Inferior parietal cortex (tissue), 1 donor: ENCODE results near the gene DZANK1.
"Not testable (repeated sequence)": the region's sequence is repeated elsewhere in the genome, so short reads cannot be mapped to it uniquely, and the experiment has no call there.

Experiments used
- DNase-seq: peaks from one replicate; pipeline ENCODE4 v3.0.0-alpha.2; 2016; ENCODE audit errors: extremely low spot score

The DZANK1 gene

DNA sequence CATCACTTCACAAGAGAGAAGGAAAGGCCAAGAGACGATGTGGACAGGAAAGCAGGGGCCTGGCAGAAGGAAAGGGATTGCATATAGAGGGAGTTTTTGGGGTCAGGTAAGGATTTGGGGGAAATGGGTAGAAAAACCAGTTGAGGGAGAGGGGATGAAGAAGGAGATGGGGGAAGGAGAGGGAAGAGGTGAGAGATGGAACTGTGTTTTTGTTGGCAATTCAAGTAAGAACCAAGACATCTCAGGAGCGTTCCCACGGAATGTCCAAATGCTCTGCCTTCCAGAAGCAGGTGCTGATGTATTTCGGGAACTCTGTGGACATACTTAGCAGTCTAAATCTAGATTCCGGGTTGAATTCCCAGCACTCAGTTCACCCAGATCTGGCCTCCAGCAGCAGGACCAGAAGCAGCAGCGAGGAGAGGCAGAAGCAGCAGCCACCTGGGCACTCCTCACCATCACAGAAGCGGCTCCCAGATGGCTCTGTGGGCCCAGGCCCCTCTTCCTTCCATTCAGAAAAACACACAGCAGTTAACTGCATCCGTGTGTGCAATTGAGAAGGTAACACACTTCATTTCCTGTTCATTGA, 88.8 kb downstream of the DZANK1 start:
- DNase-seq = peak; percentile 5

DNA sequence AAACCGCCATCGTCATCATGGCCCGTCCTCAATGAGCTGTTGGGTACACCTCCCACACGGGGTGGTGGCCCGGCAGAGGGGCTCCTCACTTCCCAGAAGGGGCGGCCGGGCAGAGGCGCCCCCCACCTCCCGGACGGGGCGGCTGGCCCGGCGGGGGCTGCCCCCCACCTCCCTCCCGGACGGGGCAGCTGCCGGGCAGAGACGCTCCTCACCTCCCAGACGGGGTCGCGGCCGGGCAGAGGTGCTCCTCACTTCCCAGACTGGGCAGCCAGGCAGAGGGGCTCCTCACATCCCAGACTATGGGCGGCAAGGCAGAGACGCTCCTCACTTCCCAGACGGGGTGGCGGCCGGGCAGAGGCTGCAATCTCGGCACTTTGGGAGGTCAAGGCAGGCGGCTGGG, 91.3 kb downstream of the DZANK1 start:
- DNase-seq = not testable (repeated sequence)

- DNase-seq = no peak
Measured at GRCh38 chr20:18372296-18372695, 94.5 kb downstream of the DZANK1 start.

DNA sequence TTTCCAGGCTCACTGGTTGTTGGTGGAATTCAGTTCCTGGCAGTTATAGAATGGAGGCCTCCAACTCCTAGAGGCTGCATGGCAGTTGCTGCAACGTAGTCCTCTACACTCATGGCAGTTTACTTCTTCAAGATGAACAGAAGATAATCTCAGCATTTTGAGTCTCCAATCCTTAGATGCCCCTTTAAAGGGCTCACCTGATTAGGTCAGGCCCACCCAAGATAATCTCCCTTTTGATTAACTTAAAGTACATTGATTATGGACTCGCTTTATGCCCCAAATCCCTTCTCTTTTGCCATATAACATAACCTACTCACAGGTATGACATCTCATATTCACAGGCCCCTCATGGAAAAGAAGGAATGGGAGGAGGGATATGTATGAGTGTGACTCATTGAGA, 102.1 kb downstream of the DZANK1 start:
- no peak for DNase-seq

- DNase-seq = no peak
Measured at GRCh38 chr20:18363708-18364107, 103.1 kb downstream of the DZANK1 start.

DNA sequence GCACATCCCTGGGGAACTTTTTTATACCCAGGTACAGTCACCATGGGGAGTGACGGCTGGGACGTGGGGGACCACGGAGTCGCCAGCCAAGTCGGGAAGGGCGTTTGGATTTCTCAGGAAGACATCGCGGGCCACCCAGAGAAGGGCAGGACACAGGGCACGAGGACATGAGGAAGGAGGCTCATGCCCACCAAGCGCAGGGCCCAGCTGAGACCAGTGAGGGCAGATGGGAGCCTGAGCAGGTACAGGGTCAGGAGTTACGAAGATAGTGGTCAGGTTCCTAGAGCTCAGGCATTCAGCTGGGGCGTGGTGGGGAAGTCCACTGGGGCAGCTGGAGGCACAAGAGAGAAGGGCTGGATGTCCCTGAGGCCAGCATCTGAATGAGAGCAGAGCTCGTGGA, 103.9 kb downstream of the DZANK1 start:
- DNase-seq = no peak

DNA sequence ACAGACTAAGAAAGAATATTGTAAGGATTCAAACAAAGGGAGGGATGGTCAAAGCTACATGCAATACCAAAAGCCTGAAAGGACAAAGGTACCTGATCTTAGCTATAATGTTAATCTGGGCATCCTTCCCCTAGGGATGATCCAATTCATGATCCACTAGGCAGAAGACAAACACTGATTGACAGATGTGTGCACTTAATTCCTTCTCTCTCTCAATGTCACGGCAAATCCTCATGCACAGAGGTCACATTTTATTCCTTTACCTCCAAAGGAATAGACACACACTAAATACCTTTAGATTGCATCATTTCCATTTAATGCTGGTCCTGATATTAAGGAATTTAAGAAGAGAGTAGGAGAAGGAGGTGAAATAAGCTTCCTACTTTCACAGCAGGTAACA, 105.2 kb downstream of the DZANK1 start:
- DNase-seq = no peak

DNA sequence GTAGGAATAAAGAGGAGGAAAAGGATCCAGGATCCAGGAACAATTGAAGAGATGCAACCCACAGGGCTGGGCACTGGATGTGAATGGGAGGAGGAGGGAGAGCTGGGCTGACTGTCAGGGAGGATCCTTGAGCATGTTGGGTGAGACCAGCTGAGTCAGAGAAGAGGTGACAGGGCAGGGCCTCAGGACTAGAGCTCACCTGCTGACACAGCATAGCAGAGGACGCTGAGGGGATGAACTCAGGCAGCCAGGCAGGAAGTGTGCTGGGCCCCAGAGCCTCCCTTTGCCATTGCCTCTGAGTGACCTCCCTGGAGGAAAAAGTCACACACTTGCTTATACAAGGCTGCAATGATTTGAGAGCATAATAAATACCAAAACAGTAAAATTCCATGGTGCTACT, 106.2 kb downstream of the DZANK1 start:
- DNase-seq = no peak

- DNase-seq = no peak
Measured at GRCh38 chr20:18359854-18360253, 107.0 kb downstream of the DZANK1 start.

DNA sequence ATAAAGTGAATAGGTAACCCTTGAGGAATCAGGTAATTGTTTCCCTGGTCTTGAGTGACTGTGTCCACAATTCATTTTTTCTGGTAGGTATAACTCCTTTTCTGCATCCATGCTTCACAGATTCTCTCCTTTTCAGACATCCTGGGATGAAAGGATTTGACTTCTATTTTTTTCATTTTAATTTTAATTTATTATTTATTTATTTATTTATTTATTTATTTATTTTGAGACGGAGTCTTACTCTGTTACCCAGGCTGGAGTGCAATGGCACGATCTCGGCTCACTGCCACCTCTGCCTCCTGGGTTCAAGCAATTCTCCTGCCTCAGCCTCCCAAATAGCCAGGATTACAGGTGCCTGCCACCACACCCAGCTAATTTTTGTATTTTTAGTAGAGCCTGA, 117.1 kb downstream of the DZANK1 start:
- DNase-seq = not testable (repeated sequence)
